GM19193 (cell line): ENCODE measurements around the gene SLC6A20.

Experiments
- POLR2A ChIP-seq: IDR thresholded peaks from 4 replicates; pipeline ENCODE4 v1.6.1; 2011; ENCODE audit not compliant: insufficient read depth, insufficient read length; ENCODE audit errors: extremely low read depth

The SLC6A20 gene

GRCh38 chr3:45760878-45761711, 35.2 kb downstream of the SLC6A20 start:
- no peak for TF ChIP-seq POLR2A

- TF ChIP-seq POLR2A = no peak
Observed at GRCh38 chr3:45759851-45760250, 36.5 kb downstream of the SLC6A20 start.

- no peak for TF ChIP-seq POLR2A
Observed at GRCh38 chr3:45758871-45759270, 37.5 kb downstream of the SLC6A20 start.

- no peak for TF ChIP-seq POLR2A
Observed at GRCh38 chr3:45756055-45756454, 40.3 kb downstream of the SLC6A20 start.

GRCh38 chr3:45754461-45754860, 41.9 kb downstream of the SLC6A20 start:
- TF ChIP-seq POLR2A = no peak

- no peak for TF ChIP-seq POLR2A
Observed at GRCh38 chr3:45753095-45753494, 43.2 kb downstream of the SLC6A20 start.

- no peak for TF ChIP-seq POLR2A
Observed at GRCh38 chr3:45751537-45752242, 44.6 kb downstream of the SLC6A20 start.

- TF ChIP-seq POLR2A = no peak
Observed at GRCh38 chr3:45749880-45750279, 46.5 kb downstream of the SLC6A20 start.

- TF ChIP-seq POLR2A = no peak
Observed at GRCh38 chr3:45748068-45748467, 48.3 kb downstream of the SLC6A20 start.

- no peak for TF ChIP-seq POLR2A
Observed at GRCh38 chr3:45746777-45747622, 49.3 kb downstream of the SLC6A20 start.

GRCh38 chr3:45746165-45746776, 50.1 kb downstream of the SLC6A20 start:
- no peak for TF ChIP-seq POLR2A

GRCh38 chr3:45742461-45743089, 53.8 kb downstream of the SLC6A20 start:
- TF ChIP-seq POLR2A = no peak

- TF ChIP-seq POLR2A = no peak
Observed at GRCh38 chr3:45741742-45742460, 54.4 kb downstream of the SLC6A20 start.

GRCh38 chr3:45741247-45741646, 55.1 kb downstream of the SLC6A20 start:
- TF ChIP-seq POLR2A = no peak

- TF ChIP-seq POLR2A = no peak
Observed at GRCh38 chr3:45739991-45740390, 56.3 kb downstream of the SLC6A20 start.

- no peak for TF ChIP-seq POLR2A
Observed at GRCh38 chr3:45737234-45737633, 59.1 kb downstream of the SLC6A20 start.
